GM06990 (cell line): ENCODE results near the gene GRM8.

Source experiments
- DNase-seq: peaks from one replicate; pipeline ENCODE4 v3.0.0-alpha.2; 2011; ENCODE audit not compliant: insufficient read length; ENCODE audit errors: extremely low read depth
- H3K27me3 ChIP-seq: replicated peaks from 2 replicates; pipeline ENCODE4 v1.6.0; 2011; ENCODE audit warnings: low read length; ENCODE audit not compliant: control insufficient read depth, insufficient read depth
- H3K36me3 ChIP-seq: 2 replicates; pipeline ENCODE4 v1.5.1; 2011; ENCODE audit warnings: low read length; ENCODE audit not compliant: control insufficient read depth, insufficient read depth
- H3K4me3 ChIP-seq: replicated peaks from 2 replicates; pipeline ENCODE4 v1.5.1; 2011; ENCODE audit warnings: low read depth, mild to moderate bottlenecking, control low read depth, low read length
- CTCF ChIP-seq: IDR thresholded peaks from 2 replicates; pipeline ENCODE4 v1.5.1; 2011; ENCODE audit warnings: low read length, control low read depth, mild to moderate bottlenecking, inconsistent platforms; ENCODE audit not compliant: insufficient read depth, poor library complexity, severe bottlenecking

The GRM8 gene

DNA sequence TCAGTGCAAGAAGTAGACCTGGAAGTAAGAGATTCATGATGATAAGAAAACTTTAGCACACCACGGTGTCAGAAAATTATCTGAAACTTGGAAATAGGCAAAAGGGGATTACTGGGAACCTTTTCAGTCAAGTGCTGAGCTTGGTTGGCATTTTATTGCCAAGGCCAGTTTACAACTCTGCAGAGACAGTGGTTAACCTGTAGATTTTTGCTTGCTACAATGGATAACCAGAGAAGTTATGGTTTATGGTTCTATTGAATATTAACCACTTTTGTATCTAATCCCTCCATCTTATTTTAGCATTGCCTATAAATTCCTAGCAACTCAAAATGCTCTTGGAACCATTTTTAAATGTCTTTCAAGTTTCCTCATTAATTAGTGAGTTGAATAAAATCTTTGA is 13.3 kb upstream of the GRM8 start:
- TF ChIP-seq CTCF = no peak
- no peaks in the 10 kb centered on the region for H3K36me3 ChIP-seq
- H3K27me3 ChIP-seq = no peaks in the 10 kb centered on the region; the same call in 1 of the 2 replicates
- DNase-seq = no peak
- no peak overlapping the region for H3K4me3 ChIP-seq

GRCh38 chr7:127264219-127264618 is 11.5 kb upstream of the GRM8 start:
- TF ChIP-seq CTCF = no peak
- Histone ChIP-seq H3K36me3 (no peaks in the 10 kb centered on the region), H3K4me3 (no peak overlapping the region), H3K27me3 (no peaks in the 10 kb centered on the region; the same call in 1 of the 2 replicates)
- no peak for DNase-seq

DNA sequence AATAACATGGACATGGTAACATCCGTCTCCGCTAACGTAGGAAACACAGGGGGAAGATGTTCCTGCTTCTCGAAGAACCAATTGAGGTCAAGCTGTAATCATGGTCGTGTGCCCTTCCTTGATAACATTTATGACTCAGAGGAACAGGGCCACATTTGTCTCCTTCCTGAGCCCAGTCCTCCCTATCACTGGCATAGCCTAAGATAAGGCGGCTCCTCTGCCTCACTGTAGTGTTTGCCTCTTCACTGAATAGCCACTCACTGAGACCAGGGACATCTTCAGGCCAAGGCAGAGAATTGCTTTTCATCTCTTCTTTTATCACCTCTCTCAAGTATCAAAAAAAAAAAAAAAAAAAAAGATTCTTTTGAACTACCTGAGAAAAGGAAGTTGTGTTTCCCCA is 5.4 kb upstream of the GRM8 start:
- TF ChIP-seq CTCF = no peak
- Histone ChIP-seq H3K4me3 (no peak overlapping the region), H3K36me3 (no peaks in the 10 kb centered on the region), H3K27me3 (no peaks in the 10 kb centered on the region; the same call in 1 of the 2 replicates)
- DNase-seq = no peak

DNA sequence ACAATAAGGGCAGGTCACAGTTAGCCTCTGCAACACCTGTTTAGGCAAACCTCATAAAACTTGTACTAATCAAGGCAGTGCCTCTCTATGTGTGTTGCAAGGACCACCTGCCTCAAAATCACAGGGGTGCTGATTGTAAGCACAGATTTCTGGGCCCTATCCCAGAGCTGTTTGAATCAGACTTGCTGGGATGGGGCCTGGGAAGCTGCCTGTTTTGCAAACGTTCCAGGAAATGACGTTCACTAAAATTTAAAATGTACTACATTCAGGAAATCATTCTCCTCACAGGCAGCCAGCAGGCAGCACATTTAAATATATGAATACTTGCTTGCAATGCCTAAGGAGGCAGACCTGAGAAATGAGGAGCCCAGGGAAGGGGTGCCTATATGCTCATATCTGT is 4.3 kb upstream of the GRM8 start:
- no peak for DNase-seq
- Histone ChIP-seq H3K27me3 (peaks cover 2% of the 10 kb centered on the region; the same call in 1 of the 2 replicates), H3K4me3 (no peak overlapping the region), H3K36me3 (no peaks in the 10 kb centered on the region)
- TF ChIP-seq CTCF = no peak

DNA sequence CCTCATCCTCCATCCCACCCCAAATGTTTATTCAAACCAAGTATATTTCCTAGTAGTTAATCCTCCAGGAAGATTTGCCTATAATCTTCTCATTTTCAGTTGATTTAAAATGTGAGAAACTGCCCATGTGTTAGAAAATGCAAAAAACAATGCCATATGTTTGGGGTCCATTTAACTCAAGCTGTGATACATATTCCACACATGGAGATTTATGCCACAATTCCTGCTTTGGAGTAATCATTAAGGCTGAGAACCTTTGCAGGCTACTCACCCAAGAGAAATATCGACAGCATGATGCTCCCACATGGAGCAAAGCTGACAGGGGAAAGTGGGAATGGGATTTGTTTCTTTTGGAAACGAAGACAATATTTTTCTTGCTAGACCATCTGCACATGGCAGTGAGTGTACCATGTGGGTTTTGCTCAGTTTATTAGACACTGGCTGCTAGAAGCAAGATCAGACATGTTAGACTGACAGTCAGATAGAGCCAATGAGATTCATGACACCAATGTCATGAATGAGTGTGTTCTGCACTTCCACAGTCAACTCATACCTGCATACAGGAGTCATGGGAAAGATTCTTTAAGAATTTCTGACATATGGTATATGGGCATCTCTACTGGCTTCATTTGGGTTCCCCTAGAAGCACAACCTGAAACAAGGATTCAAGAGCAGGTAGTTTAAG is 3.4 kb upstream of the GRM8 start:
- no peak for TF ChIP-seq CTCF
- no peak overlapping the region for H3K4me3 ChIP-seq
- H3K36me3 ChIP-seq = no peaks in the 10 kb centered on the region
- DNase-seq = no peak
- peaks cover 5% of the 10 kb centered on the region; the same call in 1 of the 2 replicates for H3K27me3 ChIP-seq

DNA sequence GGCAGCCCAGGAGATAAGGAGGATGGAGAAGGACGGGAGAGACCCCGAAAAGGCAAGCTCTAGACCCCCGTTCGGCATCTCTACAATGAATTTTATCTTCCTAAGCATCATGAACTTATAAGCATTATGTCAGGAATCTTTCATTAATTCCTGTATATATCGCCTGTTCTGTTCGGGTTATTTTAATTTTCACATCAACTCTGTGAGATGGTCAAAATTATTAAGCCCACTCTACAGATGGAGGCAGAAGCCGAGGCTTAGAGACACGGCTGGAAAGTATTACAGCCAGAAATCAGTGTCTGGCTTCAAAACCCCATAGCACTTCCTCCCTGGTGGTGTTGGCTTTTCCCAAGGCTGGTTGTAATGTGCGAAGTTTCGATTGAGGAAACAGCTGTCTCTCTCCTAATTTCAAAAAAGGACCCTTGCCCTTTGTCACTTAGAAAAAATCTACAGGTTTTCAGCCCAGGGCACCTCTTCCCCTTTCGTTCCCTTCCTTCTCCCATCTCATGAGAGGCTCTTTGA is 1.5 kb upstream of the GRM8 start:
- H3K36me3 ChIP-seq = no peaks in the 10 kb centered on the region
- TF ChIP-seq CTCF = no peak
- H3K27me3 ChIP-seq = peaks cover 5% of the 10 kb centered on the region
- no peak overlapping the region for H3K4me3 ChIP-seq
- no peak for DNase-seq
